Endothelial cell (in vitro differentiated cells): ENCODE data around the gene PPARA. TPM values are rescaled to one million over a fixed set of nuclear protein-coding genes. Genes with fewer than 3 reads are reported as not detected.

Source experiments
- DNase-seq: peaks from one replicate; pipeline ENCODE4 v3.0.0; 2021; ENCODE audit warnings: low spot score
- H3K27ac Mint-ChIP-seq: one replicate; pipeline ENCODE4 v1.8.0; 2021; ENCODE audit warnings: mixed read lengths, inconsistent platforms; ENCODE audit not compliant: unreplicated experiment
- H3K27me3 Mint-ChIP-seq: one replicate; pipeline ENCODE4 v1.8.0; 2021; ENCODE audit warnings: mild to moderate bottlenecking, moderate library complexity, mixed read lengths, inconsistent platforms; ENCODE audit not compliant: unreplicated experiment
- H3K36me3 Mint-ChIP-seq: one replicate; pipeline ENCODE4 v1.8.0; 2021; ENCODE audit warnings: mild to moderate bottlenecking, low read depth, mixed read lengths, inconsistent platforms; ENCODE audit not compliant: unreplicated experiment
- H3K4me1 Mint-ChIP-seq: one replicate; pipeline ENCODE4 v1.8.0; 2021; ENCODE audit warnings: mild to moderate bottlenecking, mixed read lengths, inconsistent platforms; ENCODE audit not compliant: unreplicated experiment
- H3K4me3 Mint-ChIP-seq: one replicate; pipeline ENCODE4 v1.8.0; 2021; ENCODE audit warnings: mild to moderate bottlenecking, mixed read lengths, inconsistent platforms; ENCODE audit not compliant: unreplicated experiment
- H3K9me3 Mint-ChIP-seq: one replicate; pipeline ENCODE4 v1.8.0; 2021; ENCODE audit warnings: mixed read lengths, inconsistent platforms; ENCODE audit not compliant: unreplicated experiment
- CTCF ChIP-seq: fragments of 200-600 bp; sonication (generic); IDR thresholded peaks from one replicate; pipeline ENCODE4 v1.5.0; 2021; ENCODE audit warnings: antibody characterized with exemption; ENCODE audit not compliant: unreplicated experiment
- total RNA-seq: library from RNA; stranded (reverse); fragmentation: NEBNext Ultra II Directional; extraction: Animal tissue kit (Norgen Biotek cat#: 25700); gene quantifications from one replicate; pipeline ENCODE4 v1.2.1, GENCODE V29; 2021; ENCODE audit not compliant: unreplicated experiment

Gene PPARA
- total RNA-seq, 1 donor from 2014 or later, result 12.6 TPM

DNA sequence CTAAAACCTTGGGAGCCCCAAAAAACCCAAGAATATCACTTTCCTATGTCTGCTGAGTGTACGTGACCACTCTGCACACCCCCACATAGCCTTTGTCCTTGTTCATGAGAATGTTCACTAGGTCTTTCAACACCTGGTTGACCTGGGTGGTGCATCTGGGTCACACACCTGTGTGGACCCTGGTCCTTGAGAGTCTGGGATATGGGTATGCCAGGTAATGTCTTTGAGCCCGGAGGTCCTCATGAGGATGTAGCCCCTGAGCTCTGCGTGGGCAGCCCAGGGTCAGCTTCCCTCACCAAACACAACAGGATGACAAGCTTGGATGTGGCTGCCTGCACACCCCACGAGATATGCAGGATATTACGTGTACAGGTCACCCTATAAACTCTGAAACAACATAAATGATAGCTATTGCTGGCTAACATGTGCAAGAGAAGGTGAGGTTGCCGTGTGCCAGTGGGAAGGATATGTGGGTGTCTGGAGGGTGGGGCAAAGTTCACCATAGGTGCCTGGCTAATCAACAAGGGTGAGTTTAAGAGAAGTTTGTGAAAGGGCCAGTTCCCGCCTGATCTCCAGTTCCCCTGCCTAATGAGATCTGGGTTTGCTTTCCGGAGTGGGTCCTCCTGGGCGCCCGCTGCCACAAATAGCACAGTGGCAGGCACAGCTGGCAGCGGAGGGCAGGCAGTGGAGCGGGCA lies 1.4 kb upstream of the PPARA start:
- Mint-ChIP-seq H3K9me3 (no peaks in the 10 kb centered on the region), H3K27me3 (peaks cover 10% of the 10 kb centered on the region), H3K4me3 (peak overlapping the region; percentile 88), H3K4me1 (peaks cover 7% of the 10 kb centered on the region), H3K36me3 (peaks cover 3% of the 10 kb centered on the region), H3K27ac (peak overlapping the region; percentile 64)
- no peak for DNase-seq
- TF ChIP-seq CTCF, result no peak

DNA sequence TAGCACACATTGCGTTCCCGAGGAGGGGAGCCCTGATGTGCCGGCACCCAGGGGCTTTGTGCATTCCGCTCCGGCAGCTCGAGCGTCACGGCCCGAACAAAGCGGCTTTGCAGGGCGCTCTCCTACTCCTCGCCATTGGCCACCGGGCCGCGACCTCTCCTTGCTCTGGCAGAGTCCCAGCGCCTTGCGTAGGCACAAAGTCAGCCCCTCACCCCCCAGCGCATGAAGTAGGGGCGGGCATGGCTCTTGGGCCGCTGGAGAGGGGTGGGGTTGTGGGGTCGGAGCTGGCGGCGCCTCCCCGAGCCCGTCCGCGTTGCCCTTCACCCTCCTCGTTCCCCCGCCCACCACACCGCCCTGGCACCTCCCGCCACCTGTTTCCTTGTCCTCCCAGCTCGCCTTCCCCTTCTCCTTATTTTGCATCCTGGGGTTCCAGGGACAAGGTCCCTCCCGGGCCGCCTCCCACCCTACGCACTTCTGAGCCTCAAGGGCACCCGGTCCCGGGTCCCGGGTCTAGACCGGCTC lies 753 bp upstream of the PPARA start:
- Mint-ChIP-seq H3K36me3 (peaks cover 3% of the 10 kb centered on the region), H3K4me3 (peak overlapping the region; percentile 88), H3K27ac (no peak overlapping the region), H3K9me3 (no peaks in the 10 kb centered on the region), H3K4me1 (peaks cover 7% of the 10 kb centered on the region), H3K27me3 (peaks cover 10% of the 10 kb centered on the region)
- DNase-seq, result peak; percentile 24
- no peak for TF ChIP-seq CTCF

DNA sequence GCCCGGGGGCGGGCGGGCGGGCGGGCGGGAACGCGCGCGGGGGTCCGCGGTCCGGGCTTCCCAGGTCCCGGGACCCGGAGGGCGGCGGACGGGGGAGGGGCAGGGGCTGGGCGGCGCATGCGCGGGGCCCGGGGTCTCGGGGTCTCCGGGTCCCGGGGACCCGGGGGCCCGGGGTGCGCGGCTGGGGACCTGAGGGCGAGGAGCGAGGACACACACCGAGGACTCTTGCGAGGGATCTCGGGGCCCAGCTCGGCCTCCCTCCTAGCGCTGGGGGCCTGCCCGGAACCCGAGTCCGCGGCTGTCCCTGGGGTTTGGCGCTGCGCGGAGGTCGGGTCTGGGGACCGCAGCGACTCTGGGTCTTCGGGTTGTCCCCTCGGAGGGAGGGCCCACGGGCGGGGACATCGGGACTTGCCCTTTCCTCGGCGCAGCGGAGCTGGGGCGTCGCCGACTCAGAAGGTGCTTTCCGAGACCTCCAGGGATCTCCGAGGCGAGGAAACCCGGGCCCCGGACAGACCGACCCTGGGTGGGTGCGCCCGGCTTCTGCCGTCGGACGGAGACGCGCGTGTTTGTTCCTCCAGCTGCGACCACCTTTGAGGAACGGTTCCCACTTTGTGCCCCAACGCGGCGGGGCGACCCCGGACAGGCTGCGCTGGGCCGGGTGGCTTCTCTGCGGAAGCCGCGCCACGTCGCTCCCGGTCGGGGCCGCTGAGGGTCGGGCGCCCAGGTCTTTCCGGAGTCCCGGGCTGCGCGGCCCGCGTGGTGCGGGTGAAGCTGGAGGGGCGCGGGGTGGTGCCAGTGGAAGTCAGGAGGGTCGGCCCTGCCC lies 540 bp downstream of the PPARA start:
- Mint-ChIP-seq H3K36me3 (peaks cover 3% of the 10 kb centered on the region), H3K27me3 (peaks cover 6% of the 10 kb centered on the region), H3K4me1 (peaks cover 7% of the 10 kb centered on the region), H3K4me3 (peak overlapping the region; percentile 84), H3K27ac (no peak overlapping the region), H3K9me3 (no peaks in the 10 kb centered on the region)
- peak; percentile 40 for DNase-seq
- TF ChIP-seq CTCF, result no peak

GRCh38 chr22:46153930-46154329 lies 3.6 kb downstream of the PPARA start:
- no peak for TF ChIP-seq CTCF
- Mint-ChIP-seq H3K27ac (no peak overlapping the region), H3K4me3 (no peak overlapping the region), H3K27me3 (peaks cover 3% of the 10 kb centered on the region), H3K36me3 (peaks cover 7% of the 10 kb centered on the region), H3K4me1 (peaks cover 5% of the 10 kb centered on the region), H3K9me3 (no peaks in the 10 kb centered on the region)
- no peak for DNase-seq
